GM12878 (cell line): Measurements from ENCODE around the gene STRBP.

ENCODE experiments used
- CEBPZ ChIP-seq: fragments of 150-350 bp; IDR thresholded peaks from 2 replicates; pipeline ENCODE4 v1.6.1; 2016; ENCODE audit warnings: low read depth, low read length
- EZH2 ChIP-seq: IDR thresholded peaks from 2 replicates; pipeline ENCODE4 v1.6.1; 2012; ENCODE audit warnings: low read depth, mild to moderate bottlenecking, control low read depth, inconsistent platforms, low read length, borderline replicate concordance; ENCODE audit not compliant: control insufficient read depth
- HDAC2 ChIP-seq: fragments of 200-600 bp; sonication (generic); IDR thresholded peaks from 2 replicates; pipeline ENCODE4 v1.6.1; 2017
- NFIC ChIP-seq: IDR thresholded peaks from 2 replicates; pipeline ENCODE4 v1.6.1; 2012; ENCODE audit warnings: low read depth, mild to moderate bottlenecking, inconsistent platforms, low read length, moderate library complexity
- NFXL1 ChIP-seq: fragments of 450-650 bp; IDR thresholded peaks from 2 replicates; pipeline ENCODE4 v1.6.1; 2017; ENCODE audit warnings: antibody characterized with exemption, mild to moderate bottlenecking, borderline replicate concordance
- POLR2A ChIP-seq: IDR thresholded peaks from 2 replicates; pipeline ENCODE4 v1.6.1; 2011; ENCODE audit warnings: low read depth, mild to moderate bottlenecking, low read length
- POLR2AphosphoS2 ChIP-seq: IDR thresholded peaks from 2 replicates; pipeline ENCODE4 v1.6.1; 2011; ENCODE audit warnings: low read depth, mild to moderate bottlenecking, low read length, improper control_type of control experiment, moderate library complexity
- SP1 ChIP-seq: IDR thresholded peaks from one replicate; pipeline ENCODE4 v1.6.1; 2011; ENCODE audit warnings: low read depth, low read length
- ZNF24 ChIP-seq: fragments of 450-650 bp; IDR thresholded peaks from 2 replicates; pipeline ENCODE4 v1.6.1; 2017; ENCODE audit warnings: antibody characterized with exemption, mild to moderate bottlenecking
- TF ChIP-seq, protein P1 (sequence below), 3 experiments: IDR thresholded peaks in 2 of 3; conservative IDR thresholded peaks in 1 of 3; 2 replicates each; pipeline ENCODE4 v1.5.1; 2011; ENCODE audit warnings: low read depth in 3 of 3, low read length in 3 of 3, mild to moderate bottlenecking in 3 of 3, control low read depth in 2 of 3, moderate library complexity in 2 of 3, inconsistent platforms in 1 of 3, mixed read lengths in 1 of 3; ENCODE audit not compliant: control insufficient read depth in 2 of 3, insufficient read depth in 1 of 3; ENCODE audit errors: extremely low read depth in 1 of 3
- TF ChIP-seq, protein P2 (sequence below): IDR thresholded peaks from 2 replicates; pipeline ENCODE4 v1.6.1; 2012; ENCODE audit warnings: low read length, inconsistent platforms
- TF ChIP-seq, protein P3 (sequence below): IDR thresholded peaks from 2 replicates; pipeline ENCODE4 v1.6.1; 2012; ENCODE audit warnings: mild to moderate bottlenecking, low read depth, low read length

- no peak for TF ChIP-seq NFXL1
- no peak for TF ChIP-seq POLR2A
- TF ChIP-seq, protein P1, sequence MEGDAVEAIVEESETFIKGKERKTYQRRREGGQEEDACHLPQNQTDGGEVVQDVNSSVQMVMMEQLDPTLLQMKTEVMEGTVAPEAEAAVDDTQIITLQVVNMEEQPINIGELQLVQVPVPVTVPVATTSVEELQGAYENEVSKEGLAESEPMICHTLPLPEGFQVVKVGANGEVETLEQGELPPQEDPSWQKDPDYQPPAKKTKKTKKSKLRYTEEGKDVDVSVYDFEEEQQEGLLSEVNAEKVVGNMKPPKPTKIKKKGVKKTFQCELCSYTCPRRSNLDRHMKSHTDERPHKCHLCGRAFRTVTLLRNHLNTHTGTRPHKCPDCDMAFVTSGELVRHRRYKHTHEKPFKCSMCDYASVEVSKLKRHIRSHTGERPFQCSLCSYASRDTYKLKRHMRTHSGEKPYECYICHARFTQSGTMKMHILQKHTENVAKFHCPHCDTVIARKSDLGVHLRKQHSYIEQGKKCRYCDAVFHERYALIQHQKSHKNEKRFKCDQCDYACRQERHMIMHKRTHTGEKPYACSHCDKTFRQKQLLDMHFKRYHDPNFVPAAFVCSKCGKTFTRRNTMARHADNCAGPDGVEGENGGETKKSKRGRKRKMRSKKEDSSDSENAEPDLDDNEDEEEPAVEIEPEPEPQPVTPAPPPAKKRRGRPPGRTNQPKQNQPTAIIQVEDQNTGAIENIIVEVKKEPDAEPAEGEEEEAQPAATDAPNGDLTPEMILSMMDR (IDR thresholded peaks at IDR 0.05 in 2 of 3, conservative IDR thresholded peaks at IDR 0.05 in 1 of 3; ENCODE audit: control insufficient read depth in 2 of 3, extremely low read depth in 1 of 3, insufficient read depth in 1 of 3, low read depth in 3 of 3, low read length in 3 of 3), result no peak
- no peak for TF ChIP-seq EZH2
- no peak for TF ChIP-seq POLR2AphosphoS2
- TF ChIP-seq SP1, result no peak
- TF ChIP-seq, protein P2, sequence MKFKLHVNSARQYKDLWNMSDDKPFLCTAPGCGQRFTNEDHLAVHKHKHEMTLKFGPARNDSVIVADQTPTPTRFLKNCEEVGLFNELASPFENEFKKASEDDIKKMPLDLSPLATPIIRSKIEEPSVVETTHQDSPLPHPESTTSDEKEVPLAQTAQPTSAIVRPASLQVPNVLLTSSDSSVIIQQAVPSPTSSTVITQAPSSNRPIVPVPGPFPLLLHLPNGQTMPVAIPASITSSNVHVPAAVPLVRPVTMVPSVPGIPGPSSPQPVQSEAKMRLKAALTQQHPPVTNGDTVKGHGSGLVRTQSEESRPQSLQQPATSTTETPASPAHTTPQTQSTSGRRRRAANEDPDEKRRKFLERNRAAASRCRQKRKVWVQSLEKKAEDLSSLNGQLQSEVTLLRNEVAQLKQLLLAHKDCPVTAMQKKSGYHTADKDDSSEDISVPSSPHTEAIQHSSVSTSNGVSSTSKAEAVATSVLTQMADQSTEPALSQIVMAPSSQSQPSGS, result no peak
- TF ChIP-seq HDAC2, result no peak
- no peak for TF ChIP-seq ZNF24
- TF ChIP-seq NFIC, result no peak
- no peak for TF ChIP-seq CEBPZ
- TF ChIP-seq, protein P3, sequence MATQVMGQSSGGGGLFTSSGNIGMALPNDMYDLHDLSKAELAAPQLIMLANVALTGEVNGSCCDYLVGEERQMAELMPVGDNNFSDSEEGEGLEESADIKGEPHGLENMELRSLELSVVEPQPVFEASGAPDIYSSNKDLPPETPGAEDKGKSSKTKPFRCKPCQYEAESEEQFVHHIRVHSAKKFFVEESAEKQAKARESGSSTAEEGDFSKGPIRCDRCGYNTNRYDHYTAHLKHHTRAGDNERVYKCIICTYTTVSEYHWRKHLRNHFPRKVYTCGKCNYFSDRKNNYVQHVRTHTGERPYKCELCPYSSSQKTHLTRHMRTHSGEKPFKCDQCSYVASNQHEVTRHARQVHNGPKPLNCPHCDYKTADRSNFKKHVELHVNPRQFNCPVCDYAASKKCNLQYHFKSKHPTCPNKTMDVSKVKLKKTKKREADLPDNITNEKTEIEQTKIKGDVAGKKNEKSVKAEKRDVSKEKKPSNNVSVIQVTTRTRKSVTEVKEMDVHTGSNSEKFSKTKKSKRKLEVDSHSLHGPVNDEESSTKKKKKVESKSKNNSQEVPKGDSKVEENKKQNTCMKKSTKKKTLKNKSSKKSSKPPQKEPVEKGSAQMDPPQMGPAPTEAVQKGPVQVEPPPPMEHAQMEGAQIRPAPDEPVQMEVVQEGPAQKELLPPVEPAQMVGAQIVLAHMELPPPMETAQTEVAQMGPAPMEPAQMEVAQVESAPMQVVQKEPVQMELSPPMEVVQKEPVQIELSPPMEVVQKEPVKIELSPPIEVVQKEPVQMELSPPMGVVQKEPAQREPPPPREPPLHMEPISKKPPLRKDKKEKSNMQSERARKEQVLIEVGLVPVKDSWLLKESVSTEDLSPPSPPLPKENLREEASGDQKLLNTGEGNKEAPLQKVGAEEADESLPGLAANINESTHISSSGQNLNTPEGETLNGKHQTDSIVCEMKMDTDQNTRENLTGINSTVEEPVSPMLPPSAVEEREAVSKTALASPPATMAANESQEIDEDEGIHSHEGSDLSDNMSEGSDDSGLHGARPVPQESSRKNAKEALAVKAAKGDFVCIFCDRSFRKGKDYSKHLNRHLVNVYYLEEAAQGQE, result no peak
Observed at GRCh38 chr9:123284656-123285055, 16.3 kb upstream of the STRBP start.
